ENCODE data around the gene TCIRG1.
"Not testable (repeated sequence)": the region's sequence is repeated elsewhere in the genome, so short reads cannot be mapped to it uniquely, and the experiment has no call there.

TCIRG1 gene

DNA sequence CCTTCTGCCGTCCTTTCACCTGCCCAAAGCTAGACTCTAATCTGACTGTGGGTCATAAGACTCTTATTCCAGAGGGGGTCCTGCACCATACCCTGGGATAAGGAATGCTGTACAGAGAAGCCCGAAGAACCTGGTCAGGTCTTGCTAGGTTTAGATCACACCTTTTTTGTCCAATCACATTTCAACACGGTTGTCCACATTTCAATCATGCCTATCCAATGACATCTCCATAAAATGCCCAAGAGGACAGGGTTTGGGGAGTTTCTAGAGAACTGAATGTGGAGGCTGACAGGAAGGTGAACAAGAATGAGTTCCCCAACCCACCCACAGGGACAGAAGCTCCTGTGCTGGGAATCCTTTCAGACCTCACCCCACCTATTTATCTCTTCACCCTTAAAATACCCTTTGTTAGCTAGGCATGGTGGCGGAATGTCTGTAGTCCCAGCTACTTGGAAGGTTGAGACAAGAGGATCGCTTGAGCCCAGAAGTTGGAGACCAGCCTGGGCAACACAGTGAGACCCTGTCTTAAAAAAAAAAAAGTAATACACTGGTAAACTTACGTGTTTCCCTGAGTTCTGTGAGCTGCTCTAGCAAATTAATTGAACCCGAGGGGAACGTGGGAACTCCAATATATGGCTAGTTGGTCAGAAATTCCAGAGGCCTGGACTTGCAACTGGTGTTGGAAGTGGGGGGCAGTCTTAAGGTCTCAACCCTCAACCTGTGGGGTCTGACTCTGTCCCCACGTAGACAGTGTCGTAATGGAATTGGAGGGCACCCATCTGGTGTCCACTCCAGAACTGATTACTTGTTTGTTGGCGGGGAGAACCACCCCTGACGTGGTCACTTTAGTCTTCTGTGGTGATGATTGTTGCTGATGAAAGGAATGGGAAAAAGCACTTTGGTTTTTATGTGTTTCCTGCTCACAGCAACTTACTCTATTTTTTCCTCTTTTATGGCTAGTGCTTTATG is 17.8 kb downstream of the TCIRG1 start:
- no peak for DNase-seq

DNA sequence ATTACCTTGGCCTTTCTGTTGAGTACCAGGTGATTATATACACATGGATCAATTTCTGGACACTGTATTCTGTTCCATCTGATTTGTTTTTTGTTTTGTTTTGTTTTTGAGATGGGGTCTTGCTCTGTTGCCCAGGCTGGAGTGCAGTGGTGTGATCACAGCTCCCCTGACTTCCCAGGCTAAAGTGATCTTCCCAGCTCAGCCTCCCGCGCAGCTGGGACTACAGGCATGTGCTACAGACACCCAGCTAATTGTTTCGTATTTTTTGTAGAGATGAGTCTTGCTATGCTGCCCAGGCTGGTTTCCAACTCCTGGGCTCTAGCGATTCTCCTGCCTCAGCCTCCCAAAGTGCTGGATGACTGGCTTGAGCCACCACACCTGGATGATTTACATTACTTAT is 19.0 kb downstream of the TCIRG1 start:
- DNase-seq: no peak

DNA sequence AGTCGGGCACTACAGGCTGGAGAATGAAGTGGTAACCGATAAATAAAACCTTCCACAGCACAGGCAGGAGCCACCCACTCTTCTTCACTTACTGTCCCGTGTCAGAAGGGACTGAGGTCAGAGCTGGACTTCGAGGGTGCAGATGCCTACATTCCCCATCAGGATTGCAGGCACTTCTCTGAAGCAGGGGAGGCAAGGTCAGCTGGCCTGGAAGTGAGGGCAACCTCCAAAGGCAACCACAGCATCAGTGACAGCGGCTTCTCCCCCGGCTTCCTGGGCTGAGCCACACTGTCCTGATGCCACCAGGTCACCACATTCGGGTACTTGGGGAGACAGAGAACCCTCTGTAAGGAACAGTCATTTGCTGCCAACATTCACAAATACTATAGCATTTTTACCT is 22.7 kb downstream of the TCIRG1 start:
- DNase-seq: no peak

GRCh38 chr11:68064926-68065325 is 26.1 kb downstream of the TCIRG1 start:
- DNase-seq: no peak

GRCh38 chr11:68065841-68066240 is 27.0 kb downstream of the TCIRG1 start:
- no peak for DNase-seq

DNA sequence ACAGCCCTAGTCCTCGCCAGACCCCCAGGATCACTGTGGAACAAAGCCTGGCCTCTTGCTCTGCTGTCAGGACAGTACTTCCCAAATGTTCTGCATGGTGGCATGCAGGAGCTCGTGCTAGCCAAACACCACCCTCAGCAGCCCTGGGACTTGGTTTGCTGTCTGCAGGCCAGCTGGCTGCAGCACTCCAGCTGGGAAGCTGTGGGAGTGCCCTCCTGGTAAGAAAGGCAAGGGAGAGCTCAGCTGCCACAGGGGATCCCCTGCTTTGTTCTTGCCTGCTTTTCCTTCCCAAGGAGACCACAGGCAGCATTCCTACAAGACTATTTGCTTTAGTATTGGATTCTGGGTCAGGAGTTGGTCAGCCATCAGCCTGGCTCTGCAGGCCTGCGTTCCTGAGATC is 27.9 kb downstream of the TCIRG1 start:
- no peak for DNase-seq

- DNase-seq: no peak
Measured at GRCh38 chr11:68067991-68068390, 29.2 kb downstream of the TCIRG1 start.

GRCh38 chr11:68071281-68072048 is 32.6 kb downstream of the TCIRG1 start:
- no peak for DNase-seq

- DNase-seq: no peak
Measured at GRCh38 chr11:68074584-68075352, 35.9 kb downstream of the TCIRG1 start.

- DNase-seq: no peak
Measured at GRCh38 chr11:68076371-68077042, 37.7 kb downstream of the TCIRG1 start.

DNA sequence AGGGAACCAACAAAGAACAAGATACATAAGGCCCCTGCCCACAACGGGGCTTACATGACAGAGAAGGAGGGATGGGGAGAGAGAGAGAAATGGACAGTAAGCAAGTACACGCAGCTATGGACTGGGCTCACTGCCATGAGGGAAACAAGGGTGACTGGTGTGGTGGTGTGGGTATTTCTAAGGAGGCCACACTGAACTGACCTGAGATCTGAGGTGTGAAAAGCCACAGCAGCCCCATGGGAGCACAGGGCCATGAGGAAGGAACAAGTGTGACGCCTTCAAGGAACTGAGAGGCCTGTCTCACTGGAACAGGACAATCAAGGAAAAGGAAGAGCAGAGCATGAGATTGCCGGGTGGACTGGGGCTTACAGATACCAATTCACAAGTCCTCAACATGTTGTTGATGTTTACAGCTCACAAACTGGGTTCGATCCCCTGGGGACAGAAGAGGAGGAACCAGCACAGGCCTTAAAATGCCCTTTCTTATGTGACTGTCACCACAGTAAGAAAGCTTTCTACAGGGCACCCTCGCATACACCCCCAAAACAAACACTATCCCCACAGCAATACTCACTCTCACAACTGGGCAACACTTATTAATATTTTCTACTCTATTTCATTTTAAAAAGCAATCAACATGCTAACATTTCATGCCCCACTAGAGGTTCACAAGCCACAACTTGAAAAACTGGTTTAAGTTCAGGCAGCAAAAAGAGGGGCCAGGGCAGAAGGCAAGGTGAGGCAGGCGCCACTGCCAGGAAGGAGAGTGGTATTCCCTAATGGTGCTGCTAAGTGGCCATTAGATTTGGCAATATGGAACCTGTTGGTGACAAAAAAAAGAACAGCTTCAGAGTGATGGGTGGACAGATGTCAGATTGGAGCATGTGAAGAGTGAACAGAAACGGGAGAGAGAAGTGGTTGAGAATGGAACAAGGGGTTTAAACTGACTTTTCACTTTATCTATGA is 39.1 kb downstream of the TCIRG1 start:
- DNase-seq: no peak

DNA sequence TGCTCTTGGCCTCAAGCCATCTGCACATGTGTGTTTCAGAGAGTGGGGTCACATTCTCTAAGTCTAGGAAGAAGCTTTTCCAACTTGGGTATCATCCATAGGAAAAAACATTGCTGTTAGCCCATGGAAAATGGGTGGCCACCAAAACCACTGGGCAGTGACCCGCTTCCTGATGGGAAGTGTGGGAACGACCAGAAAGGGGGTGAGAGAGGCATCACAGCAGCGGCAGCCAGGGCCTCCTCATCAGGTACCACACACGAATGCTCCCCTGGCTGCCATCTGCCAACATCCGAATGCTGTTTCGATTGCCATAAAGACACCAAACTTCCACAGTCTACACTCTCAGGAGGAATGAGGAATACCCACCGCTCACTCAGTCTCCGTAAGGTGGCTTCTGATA is 42.0 kb downstream of the TCIRG1 start:
- no peak for DNase-seq

- no peak for DNase-seq
Measured at GRCh38 chr11:68081691-68082090, 42.9 kb downstream of the TCIRG1 start.

DNA sequence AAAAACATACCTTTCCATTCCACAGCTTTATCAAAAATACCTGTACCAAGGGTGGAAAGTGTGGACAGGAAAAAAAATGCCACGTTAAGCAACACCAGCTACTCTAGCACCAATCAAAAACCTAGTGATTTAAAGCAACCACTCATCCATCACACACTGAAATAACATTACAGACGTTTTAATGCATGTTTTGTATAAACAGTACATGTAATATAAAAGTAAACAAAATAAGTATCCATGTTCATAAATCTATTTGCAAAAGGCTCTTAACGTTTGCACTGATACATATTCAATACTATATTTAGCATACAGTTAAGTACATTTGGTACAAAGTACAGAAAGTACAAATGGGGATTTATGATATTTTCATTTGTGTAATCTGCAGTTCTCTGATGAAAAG is 43.7 kb downstream of the TCIRG1 start:
- no peak for DNase-seq

GRCh38 chr11:68083517-68083916 is 44.7 kb downstream of the TCIRG1 start:
- DNase-seq: no peak

- DNase-seq: no peak
Measured at GRCh38 chr11:68089679-68090078, 50.9 kb downstream of the TCIRG1 start.

GRCh38 chr11:68090287-68090686 is 51.5 kb downstream of the TCIRG1 start:
- DNase-seq: no peak

DNA sequence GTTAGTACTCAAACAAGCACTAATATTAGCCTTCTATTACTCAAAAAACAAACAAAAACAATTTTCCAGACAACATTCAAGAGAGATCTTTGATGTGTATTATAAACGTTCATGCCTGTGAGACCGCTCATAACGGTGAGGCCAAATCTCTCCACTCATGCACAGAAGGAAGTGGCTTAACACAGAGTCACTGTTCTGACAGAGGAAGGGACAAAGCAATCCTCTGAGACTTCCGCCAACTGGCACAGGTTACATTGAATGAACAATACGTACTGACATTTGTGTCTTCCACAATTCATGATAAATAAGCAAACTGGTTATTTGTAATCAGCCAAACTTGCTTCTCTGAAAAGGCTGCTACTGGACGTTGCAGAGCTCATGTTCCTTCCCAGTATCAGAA is 51.9 kb downstream of the TCIRG1 start:
- no peak for DNase-seq

DNA sequence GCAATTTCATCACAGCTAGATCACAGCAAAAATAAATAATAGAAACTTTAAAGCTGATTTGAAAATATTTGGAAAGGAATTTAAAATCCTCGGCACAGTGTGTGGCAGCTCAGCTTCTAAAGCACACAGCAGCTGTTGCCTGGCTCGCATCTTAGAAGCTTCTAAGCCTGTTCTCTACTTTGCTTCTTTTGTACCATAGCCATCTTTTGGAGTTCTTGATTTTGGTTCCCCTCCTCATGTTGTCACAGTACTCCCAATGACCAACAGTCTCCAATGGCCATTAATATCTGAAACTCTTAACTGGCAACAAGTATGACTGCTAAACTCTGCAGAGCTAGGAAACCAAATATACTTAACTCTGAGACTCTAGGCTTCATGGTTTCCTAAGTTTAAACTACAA is 53.6 kb downstream of the TCIRG1 start:
- no peak for DNase-seq

DNA sequence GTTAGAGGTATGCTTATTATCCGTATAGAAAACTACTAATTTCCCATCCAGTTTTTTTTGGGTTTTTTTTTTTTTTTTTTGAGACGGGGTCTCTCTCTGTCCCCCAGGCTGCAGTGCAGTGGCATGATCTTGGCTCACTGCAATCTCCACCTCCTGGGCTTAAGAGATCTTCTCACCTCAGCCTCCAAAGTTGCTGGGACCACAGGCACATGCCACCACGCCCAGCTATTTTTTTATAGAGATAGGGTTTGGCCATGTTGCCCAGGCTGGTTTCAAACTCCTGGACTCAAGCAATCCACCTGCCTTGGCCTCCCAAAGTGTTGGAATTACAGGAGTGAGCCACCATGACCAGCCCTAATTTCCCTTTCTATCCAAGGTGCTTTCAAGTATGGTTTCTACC is 54.1 kb downstream of the TCIRG1 start:
- not testable (repeated sequence) for DNase-seq

- DNase-seq: no peak
Measured at GRCh38 chr11:68093565-68093964, 54.7 kb downstream of the TCIRG1 start.
